OCI-LY7 (cell line): ENCODE measurements around the gene PRPF38A.

Experiments
- EZH2phosphoT487 ChIP-seq: fragments of 200-600 bp; sonication (generic); IDR thresholded peaks from 2 replicates; pipeline ENCODE4 v1.6.1; 2018; ENCODE audit warnings: low read depth, borderline replicate concordance, mild to moderate bottlenecking, mixed run types, antibody characterized with exemption, low read length, moderate library complexity, mixed read lengths
- TF ChIP-seq, protein P1 (sequence below): fragments of 200-600 bp; sonication (generic); conservative IDR thresholded peaks from 2 replicates; pipeline ENCODE4 v1.5.1; 2014; ENCODE audit warnings: mild to moderate bottlenecking, antibody characterized with exemption, low read length, moderate library complexity, mixed read lengths

DNA sequence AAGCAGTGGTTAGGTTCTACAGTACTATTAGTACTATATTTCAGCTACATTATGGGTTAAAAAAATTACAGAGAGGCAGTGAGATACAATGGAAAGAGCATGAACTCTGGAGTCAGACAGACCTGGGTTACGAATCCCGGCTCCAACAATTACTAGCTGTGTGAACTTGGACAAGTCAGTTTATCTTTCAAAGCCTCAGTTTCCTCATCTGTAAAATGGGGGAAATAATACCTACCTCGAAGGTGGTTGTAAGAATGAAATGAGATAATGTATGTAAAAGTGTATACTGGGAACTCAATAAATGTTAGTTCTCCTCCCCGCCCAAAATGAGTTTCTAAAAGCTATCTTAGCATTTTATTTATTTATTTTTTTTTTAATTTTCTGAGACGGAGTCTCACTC lies 59.5 kb downstream of the PRPF38A start:
- TF ChIP-seq, protein P1, sequence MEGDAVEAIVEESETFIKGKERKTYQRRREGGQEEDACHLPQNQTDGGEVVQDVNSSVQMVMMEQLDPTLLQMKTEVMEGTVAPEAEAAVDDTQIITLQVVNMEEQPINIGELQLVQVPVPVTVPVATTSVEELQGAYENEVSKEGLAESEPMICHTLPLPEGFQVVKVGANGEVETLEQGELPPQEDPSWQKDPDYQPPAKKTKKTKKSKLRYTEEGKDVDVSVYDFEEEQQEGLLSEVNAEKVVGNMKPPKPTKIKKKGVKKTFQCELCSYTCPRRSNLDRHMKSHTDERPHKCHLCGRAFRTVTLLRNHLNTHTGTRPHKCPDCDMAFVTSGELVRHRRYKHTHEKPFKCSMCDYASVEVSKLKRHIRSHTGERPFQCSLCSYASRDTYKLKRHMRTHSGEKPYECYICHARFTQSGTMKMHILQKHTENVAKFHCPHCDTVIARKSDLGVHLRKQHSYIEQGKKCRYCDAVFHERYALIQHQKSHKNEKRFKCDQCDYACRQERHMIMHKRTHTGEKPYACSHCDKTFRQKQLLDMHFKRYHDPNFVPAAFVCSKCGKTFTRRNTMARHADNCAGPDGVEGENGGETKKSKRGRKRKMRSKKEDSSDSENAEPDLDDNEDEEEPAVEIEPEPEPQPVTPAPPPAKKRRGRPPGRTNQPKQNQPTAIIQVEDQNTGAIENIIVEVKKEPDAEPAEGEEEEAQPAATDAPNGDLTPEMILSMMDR = no peak
- no peak for TF ChIP-seq EZH2phosphoT487
